GM21717 (cell line): Measurements from ENCODE around the gene TMEM176A.

Experiments
- ATAC-seq: cut with Tn5 transposase; IDR thresholded peaks from one replicate; pipeline ENCODE4 v1.9.1; 2021; ENCODE audit warnings: mild to moderate bottlenecking, moderate library complexity; ENCODE audit not compliant: unreplicated experiment

Gene TMEM176A

DNA sequence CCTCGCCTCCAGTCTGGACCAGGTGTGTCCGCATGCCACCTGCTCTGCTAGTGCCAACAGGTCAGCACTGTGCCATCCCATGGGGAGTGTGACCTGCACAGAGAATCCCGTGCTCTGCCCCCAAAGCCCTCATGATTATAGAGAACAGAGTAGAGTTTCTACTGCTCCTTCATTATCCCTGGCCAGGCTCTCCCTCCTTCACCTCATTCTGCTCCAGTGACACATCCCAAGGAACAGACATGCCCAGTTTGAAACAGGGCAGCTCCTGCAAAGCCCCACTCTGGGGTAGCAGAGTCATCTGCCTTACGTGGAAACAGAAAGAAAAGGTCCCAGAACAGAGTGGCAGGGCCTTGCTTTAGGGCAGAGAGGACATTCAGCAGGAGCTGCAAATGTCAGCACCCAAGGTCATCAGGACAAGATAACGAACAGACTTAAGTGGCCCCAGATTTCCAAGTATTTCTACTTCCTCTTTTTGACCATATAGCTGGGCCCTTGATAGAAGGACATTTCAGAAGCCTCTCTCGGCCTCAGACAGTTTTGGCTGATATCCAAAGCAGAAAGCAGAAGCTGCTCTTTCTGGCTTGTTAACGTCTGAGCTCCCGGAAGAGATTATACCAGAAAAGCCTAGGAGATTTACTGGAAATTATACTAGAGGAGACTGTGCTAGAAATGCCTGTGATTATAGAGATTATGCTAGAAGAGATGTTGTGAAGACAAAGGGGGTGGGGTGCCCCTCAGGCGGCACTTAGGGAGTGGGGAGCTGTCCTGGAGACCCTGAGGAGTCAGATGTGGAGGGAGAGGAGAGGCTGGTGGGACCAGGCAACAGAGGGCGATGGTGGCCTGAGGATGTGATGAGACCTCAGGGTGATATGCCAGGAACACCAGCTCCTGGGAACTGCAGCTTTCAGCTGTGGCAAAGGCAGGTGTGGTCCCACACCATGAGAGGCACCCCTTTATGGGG, 13.0 kb upstream of the TMEM176A start:
- ATAC-seq, result no peak

DNA sequence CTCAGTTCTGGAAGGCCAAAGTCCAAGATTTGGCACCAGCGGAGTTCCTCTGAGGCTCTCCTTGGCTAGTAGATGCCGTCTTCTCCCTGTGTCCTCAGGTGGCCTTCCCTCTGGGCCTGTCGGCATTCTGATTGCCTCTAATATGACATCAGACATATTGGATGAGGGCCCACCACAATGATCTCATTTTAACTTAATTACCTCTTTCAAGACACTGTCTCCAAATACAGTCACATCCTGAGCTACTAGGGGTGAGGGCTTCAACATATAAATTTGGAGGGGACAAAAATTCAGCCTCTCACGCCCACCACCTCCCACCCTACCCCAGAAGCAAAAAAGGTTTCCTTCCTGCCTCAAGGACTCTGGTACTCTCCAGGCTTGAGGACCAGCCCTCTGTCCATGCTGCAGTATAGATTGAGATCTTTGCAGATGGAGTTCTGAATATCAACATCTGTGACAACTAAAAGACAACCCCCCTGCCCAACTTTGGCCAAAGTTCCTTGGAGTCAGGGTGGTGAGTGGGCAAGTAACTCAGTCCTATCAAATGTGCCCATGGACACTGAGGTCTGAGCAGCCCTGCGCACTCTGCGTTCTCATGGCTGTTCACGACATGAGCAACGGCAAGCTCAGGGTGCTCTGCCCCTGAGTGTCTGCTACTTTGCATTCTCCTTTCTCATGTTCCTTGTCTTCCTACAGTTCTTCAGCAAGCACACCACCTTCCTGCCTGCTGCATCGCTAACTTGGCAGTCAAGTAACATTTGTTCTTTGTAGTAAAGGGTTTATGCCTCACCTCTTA, 11.9 kb upstream of the TMEM176A start:
- ATAC-seq, result no peak

GRCh38 chr7:150790416-150791075, 10.0 kb upstream of the TMEM176A start:
- no peak for ATAC-seq

DNA sequence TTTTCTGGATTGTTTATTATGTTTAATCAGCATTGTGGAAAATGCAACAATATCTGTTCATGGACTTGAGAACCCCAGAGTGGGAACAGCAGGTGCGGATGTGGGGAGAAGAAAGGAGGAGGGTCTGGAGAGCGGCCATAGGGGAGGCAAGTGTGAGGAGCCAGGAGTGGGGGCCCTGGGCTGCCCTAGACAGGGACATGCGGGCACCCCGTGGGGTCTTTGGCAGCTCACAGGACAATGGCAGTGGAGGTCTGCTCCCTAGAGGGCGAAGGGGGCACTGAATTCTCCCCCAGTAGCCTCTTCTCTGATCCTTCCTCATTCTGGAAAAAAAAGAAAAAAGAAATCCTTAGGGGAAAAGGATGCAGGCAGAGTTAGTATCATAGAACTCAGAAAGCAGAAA, 9.3 kb upstream of the TMEM176A start:
- ATAC-seq, result no peak

- no peak for ATAC-seq
Observed at GRCh38 chr7:150791746-150792452, 8.7 kb upstream of the TMEM176A start.

- no peak for ATAC-seq
Observed at GRCh38 chr7:150793569-150794238, 6.9 kb upstream of the TMEM176A start.

DNA sequence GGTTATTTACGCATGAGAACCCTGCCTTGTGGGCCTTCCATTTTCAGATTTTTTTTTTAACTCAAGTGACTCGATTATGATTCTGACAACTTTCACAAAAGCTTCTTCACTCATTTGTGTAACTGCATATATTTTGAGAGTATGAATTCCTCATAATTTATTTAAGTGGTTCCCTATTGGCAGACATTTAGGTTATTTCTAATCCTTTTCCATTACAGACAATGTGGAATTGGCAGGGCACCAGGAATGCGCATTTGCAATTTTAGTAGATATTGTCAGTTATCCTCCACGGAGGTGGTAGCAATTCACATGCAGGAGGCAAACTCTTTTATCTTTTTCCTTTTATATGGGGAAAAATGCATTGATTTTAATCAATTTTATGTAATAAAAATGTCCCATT, 2.9 kb upstream of the TMEM176A start:
- ATAC-seq, result no peak

DNA sequence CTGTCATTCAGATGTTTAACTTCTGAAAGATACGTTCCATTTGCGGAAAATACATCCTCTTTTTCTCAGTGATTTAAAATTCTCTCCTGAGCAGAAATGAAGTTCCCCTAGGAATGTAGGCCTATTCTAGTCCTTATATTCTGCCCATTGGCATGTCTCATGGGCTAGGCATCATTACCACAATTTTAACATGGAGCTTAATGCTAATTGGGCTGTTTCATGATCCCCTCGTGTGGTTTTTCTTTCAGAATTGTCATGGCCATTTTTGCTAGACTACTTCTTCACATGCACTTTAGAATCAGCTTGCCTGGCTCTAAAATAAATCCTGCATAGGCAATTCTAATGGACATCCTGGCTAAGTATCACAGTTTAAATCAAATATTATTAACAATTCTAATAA, 1.4 kb upstream of the TMEM176A start:
- ATAC-seq, result no peak

- no peak for ATAC-seq
Observed at GRCh38 chr7:150799741-150800580, 608 bp upstream of the TMEM176A start, which contains the start of gene TMEM176B. Gene TMEM176B (minus strand): TSS chr7:150800364. CDS start chr7:150796569, 3,795 bp downstream.

DNA sequence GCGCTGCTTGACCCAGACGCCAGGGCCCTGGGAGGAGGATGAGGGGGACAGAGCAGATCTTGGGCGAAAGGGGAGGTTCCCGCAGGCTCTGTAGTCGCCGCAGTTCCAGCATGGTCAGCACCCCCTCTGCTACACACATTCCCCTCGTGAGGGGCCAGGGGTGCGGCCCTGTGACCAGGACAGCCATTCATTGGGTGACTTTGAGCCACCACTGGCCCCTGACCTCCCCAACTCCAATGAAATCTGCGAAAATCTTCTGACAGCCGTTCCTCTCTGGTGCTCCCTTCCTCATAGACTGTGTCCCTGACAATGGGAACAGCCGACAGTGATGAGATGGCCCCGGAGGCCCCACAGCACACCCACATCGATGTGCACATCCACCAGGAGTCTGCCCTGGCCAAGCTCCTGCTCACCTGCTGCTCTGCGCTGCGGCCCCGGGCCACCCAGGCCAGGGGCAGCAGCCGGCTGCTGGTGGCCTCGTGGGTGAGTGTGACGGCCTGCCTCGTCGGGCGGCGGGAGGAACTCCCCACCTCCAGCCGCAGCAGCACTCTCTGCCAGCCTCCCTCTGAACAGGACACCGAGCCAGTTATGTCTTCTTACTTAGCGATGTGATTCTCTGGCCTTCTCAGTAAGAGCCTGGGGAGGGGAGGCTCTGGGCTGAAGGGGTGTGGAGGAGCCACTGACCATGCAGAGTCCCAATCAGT, 825 bp downstream of the TMEM176A start:
- no peak for ATAC-seq

DNA sequence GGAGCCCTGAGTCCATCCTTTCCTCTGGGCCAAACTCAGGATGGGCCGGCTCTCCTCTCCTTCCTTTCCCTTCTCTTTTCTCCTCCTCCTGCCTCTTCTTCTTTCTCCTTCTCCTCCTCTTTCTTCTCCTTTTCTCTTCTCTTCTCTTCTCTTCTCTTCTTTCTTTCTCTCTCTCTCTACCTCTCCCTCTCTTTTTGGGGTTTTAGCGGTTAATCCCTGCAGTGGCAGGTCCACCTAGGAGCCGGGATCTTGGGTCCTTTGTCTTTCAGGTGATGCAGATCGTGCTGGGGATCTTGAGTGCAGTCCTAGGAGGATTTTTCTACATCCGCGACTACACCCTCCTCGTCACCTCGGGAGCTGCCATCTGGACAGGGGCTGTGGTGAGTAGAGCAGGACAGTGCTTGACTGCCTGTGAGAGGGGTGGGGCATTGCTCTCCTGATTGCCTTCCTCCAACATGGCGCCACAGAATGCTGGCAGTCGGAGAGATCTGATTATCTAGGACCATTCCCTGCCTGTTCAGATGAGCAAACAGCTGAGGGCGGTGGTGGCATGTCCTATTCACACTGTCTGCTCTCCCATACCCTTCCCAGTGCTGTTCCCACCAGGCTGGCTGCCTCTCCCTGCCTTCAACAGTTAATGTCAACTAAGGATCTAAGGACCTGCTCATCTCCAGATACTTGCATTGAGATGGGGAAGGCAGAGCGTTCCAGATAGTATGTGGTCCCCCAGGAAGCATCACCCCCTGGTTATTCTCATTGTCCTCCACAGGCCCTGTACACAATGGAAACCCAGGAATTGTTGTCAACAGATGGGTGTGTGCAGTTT, 1.6 kb downstream of the TMEM176A start:
- no peak for ATAC-seq

DNA sequence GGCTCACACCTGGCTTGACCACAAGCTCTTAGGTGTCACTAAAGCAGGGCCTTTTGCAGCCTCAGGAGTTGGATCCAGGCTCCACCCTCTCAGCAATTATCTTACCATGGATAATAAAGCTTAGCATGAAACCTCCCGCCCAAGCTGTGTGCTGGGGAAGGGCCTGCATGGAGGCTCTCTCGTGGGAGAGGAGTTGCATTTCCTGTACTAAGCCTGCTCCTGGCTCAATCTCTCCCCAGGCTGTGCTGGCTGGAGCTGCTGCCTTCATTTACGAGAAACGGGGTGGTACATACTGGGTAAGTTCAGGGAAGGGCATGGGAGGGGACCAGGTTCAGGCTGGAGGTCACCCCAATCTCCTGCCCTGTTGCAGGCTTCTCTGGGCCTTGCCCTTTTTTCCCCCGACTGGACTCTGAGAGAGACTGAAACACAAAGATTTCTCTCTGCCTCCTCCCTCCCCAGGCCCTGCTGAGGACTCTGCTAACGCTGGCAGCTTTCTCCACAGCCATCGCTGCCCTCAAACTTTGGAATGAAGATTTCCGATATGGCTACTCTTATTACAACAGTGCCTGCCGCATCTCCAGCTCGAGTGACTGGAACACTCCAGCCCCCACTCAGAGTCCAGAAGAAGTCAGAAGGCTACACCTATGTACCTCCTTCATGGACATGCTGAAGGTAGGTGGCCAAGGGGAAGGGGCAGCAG, 2.7 kb downstream of the TMEM176A start:
- ATAC-seq, result no peak

DNA sequence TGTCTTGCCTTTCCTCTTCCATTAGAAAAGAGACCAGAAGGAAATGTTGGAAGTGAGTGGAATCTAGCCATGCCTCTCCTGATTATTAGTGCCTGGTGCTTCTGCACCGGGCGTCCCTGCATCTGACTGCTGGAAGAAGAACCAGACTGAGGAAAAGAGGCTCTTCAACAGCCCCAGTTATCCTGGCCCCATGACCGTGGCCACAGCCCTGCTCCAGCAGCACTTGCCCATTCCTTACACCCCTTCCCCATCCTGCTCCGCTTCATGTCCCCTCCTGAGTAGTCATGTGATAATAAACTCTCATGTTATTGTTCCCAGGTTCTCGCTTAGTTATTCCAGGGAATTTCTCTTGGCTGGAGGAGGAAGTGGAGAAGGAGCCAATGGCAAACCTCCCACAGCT, 4.2 kb downstream of the TMEM176A start:
- no peak for ATAC-seq

DNA sequence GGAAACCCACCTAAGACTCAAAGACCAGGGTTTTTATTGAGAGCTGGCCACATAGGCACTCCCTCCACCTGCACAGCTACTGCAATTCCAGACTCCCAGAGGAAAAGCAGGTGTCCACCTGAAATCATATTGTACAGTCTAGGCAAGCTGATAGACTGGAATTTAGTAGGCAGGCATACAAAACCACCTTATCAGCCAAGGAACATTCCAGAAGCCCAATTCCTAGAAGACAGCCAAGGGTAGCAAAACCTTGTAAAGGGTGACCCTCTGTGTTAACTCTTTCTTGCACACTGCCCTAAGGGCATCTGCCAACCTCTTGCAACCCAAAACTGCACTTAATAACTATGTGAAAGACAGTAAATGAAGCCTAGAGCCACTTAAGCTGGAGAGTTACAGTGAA, 5.3 kb downstream of the TMEM176A start:
- no peak for ATAC-seq

- no peak for ATAC-seq
Observed at GRCh38 chr7:150806454-150806853, 5.9 kb downstream of the TMEM176A start.

- ATAC-seq, result no peak
Observed at GRCh38 chr7:150806863-150807262, 6.3 kb downstream of the TMEM176A start.
